ENCODE measurements around the gene KCNQ5.

KCNQ5 gene

GRCh38 chr6:73078908-73079610 is 457.2 kb downstream of the KCNQ5 start:
- DNase-seq, result no peak

- no peak for DNase-seq
Observed at GRCh38 chr6:73079611-73079955, 457.7 kb downstream of the KCNQ5 start.

DNA sequence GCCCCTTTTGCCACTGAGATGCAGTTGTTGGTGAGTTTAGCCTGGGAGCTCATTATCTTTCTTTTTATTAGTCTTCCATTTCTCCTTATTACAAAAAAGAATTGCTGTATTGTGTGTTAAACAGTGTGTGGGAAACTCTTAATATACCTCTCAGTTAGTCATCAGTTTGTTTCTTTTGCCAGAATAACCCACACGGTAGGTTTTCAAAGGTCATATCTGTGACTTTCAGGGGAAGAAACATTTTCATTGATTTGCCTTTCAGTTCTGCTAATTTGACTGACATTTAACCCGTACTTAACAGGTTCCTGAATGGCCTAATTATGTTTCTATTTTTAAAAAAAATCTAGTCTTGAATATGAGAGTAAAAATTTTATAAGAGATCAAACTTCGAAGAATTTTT is 458.1 kb downstream of the KCNQ5 start:
- DNase-seq, result no peak

DNA sequence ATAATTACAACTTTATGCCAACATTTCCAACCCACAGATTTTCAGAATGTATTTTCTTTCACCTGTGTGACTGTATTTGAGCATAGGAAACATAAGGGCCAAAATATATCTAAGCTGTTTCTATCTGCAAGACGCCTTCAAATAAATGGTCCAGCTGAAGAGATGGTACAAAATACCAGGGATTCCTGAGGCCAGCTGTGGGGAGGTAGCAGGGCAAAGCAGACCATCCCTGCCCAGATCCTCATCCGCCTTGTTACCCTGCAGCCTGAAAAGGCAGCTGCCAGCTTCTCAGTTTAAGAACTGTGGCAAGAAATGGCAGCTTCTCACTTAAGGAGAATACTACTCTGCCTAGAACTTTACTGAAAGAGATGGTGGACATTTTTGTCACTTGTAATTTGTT is 460.1 kb downstream of the KCNQ5 start:
- no peak for DNase-seq

- no peak for DNase-seq
Observed at GRCh38 chr6:73083886-73084285, 462.0 kb downstream of the KCNQ5 start.

DNA sequence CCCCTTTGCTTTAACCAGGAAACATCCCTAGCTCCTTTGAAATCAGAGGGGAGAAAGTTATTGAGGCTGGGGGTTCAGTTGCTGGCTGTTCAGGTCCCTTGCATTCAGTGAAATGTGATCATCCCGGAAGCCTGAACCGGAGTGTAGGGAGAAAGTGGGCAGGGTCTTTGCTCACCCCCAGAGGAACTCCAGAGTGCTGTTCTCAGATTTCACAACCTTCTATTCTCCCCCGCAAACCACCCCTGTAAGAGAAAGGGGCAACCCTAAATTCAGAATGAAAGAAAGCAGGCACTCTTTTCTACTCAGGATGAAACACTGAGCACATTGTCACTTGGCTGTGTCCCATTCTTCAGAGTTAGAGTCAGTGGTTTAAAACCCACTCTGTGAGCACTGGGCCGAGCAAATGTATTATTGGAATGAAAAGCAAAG is 463.6 kb downstream of the KCNQ5 start:
- no peak for DNase-seq

- no peak for DNase-seq
Observed at GRCh38 chr6:73086726-73087125, 464.9 kb downstream of the KCNQ5 start.

GRCh38 chr6:73088138-73088813 is 466.4 kb downstream of the KCNQ5 start:
- no peak for DNase-seq

- no peak for DNase-seq
Observed at GRCh38 chr6:73104921-73105320, 483.1 kb downstream of the KCNQ5 start.

- no peak for DNase-seq
Observed at GRCh38 chr6:73107016-73107415, 485.2 kb downstream of the KCNQ5 start.

DNA sequence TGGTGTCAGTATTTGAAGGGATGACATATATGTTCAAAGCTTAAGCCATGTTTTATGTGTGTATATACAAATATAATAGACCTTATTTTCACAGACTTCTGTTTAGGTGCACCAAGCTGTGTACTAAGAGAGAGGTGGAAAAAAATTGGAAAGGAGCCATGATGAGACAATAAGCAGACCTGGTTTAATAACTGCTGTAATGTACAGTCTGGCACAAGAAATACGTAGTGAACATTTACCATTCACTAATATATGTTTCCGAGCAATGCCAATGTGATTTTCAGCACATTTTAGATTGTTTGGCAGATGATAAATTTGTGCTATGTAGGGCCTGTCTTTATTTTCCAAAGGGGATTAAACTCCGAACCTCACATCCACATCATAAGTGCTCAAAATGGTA is 487.1 kb downstream of the KCNQ5 start:
- peak; percentile 5 for DNase-seq

GRCh38 chr6:73109659-73110058 is 487.8 kb downstream of the KCNQ5 start:
- no peak for DNase-seq

DNA sequence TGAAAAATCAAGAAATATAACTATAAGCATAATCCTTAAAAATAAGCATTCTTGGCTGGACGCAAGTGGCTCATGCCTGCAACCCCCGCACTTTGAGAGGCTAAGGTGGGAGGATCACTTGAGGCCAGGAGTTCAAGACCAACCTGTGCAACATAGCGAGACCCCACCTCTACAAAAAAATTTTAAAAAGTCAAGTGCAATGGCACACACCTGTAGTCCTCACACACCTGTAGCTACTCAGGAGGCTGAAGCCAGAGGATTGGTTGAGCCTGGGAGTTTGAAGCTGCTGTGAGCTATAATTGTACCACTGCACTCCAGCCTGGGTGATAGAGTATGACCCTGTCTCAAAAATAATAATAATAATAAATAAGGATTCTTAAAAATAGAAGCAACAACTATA is 494.5 kb downstream of the KCNQ5 start:
- no peak for DNase-seq

- no peak for DNase-seq
Observed at GRCh38 chr6:73121421-73121993, 499.6 kb downstream of the KCNQ5 start.

DNA sequence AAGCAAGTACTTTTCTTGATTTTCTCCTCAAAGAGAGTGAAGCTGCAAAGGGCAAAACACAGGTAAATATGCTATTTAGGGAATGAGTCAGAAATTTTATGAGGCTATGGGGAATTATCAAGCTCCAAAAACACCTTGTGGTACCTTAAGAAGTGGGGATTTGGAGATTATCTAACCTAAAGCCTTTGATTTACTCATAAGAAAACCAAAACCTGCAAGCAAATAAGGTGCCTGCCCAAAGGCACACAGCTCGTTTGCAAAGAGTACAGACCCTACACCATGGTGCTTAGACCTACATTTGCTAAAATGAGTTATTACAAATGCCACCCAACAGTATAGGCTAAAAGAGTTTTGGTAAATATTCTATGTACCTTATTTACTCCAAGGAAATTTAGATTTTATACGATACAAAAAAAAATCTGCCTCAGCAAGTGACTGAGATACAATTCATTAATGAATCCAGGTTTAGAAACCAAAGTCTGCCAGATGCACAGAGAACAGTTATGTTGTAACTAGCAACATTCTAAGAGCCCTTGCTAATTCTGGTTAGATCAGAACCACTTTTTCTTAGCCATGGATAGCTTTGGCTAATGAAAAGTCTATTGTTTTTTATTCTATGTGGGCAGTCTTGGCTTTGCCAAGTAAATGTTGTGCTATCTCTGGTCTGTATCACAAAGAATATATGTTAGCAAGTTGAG is 501.9 kb downstream of the KCNQ5 start:
- DNase-seq, result no peak

GRCh38 chr6:73129653-73130443 is 508.0 kb downstream of the KCNQ5 start:
- DNase-seq, result peak; percentile 25

DNA sequence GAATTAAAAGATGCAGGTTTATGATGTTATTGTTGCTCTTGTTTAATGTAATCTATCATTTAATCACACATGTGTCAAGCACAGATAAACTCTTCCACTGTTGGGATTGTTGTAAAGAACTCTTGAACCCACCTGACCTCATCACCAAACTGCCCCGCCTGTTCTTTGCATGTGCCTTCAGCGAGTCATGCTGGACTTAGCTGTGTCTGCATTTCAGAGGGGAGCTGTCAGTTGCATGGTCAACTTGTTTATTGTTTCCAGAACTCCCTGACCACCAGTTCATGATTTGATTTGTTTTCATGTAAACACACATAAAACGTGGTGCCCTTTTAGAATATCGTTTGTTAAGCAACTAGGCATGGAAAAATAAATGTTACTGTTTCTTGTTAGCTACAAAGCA is 509.8 kb downstream of the KCNQ5 start:
- DNase-seq, result no peak

DNA sequence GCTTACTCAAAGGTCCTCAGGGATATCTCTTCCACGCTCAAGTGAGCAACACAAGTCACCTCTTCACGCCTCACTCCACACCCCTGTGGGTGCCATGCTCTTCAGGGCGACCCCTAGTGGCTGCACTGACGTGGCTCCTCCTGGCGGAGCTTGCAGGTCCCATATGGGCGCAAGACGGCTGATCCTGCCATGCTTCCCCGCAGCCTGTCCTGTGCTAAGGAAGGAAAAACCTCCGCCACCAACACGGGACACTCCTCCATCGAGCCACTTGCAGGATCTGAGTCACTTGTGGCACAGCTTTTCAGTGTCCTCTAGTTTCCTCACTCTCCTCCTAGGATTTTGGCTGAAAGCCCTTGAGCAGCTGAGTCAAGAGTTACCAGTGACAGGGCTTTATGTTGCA is 512.7 kb downstream of the KCNQ5 start:
- DNase-seq, result no peak

DNA sequence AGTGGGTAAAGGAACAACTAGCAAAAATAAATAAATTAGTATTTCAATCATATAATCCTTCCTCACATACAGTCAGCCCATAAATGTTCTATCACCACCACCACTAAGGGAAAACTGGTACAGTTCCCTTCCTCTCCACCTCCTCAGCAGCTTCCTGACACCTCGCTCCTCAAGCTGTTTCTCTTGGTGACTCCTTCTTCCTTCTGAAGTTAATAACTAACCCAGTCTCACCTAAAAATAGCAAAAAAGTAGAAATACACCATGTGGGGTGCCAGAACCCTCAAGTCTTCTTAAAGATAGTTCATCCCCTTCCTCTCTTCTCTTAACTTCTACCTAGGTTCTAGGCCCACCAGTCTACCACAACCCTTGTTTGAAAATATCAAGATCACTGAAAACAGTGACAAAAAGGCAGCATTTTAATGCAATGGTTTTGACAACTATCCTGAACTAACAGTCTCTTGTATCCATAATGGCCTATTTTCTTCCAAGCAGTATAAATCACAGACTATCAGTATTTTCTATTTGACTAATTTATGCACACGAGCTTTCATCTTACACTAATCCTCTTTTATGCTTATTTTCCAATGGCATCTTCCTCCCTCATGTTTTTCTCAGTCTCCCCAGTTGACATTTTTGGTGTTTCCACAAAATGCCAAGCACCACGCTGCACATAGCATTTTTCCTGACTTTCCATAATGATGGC is 518.0 kb downstream of the KCNQ5 start:
- DNase-seq, result no peak

DNA sequence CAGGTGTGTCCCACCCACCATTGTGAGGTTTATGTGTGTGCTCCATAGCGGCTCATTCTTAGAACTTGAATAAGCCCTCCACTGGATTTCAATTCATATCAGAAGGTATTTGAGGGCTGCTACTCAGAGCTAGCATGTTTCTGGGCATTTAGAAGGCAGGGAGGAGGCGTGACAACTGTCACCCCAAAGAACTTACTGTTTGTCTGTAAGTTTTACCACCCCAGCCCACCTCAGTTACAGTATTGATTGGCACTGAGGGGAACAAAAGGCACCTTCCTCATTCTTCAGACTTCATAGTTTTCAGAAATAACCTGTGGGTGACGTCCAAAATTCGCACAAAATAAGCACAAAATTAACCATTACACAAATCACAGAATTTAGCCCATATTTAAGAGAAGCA is 521.7 kb downstream of the KCNQ5 start:
- DNase-seq, result no peak

DNA sequence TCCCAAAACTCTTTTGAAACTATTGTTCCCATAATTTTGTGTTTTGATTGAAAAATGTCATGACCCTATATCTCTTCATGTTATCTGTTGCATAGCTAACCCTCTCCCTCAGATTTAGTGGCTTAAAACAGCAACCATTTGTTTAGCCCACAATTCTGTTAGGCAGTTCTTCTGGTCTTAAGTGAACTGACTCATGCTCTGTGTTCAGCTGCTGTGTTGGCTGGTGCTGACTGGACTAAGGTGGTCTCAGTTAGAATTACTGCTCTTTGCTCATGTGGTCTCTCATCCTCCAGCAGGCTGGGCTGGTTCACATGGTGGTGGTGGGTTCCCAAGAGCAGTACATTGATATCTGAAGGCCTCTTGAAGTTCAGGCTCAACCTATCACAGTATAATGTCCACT is 522.7 kb downstream of the KCNQ5 start:
- DNase-seq, result no peak

- DNase-seq, result no peak
Observed at GRCh38 chr6:73145690-73146089, 523.8 kb downstream of the KCNQ5 start.

Data from NCI-H1105 treated with DMSO at 0.1 percent for 48 hours (cell line).